Body of pancreas (tissue), 4 donors: ENCODE results near the gene NIPAL3.

ENCODE experiments used
- POLR2A ChIP-seq, 3 donors: fragments of 450-650 bp; IDR thresholded peaks; one replicate each; pipeline ENCODE4 v1.6.1; 2016; ENCODE audit warnings: antibody characterized with exemption in 3 of 3, mild to moderate bottlenecking in 2 of 3
- TF ChIP-seq, protein P1 (sequence below), 7 experiments: fragments of 450-650 bp in 4 of 7; fragments of 200-600 bp in 3 of 7; sonication (generic) in 3 of 7; IDR thresholded peaks; one replicate each; pipeline ENCODE4 v1.5.1; 2016 to 2019; ENCODE audit warnings: antibody characterized with exemption in 7 of 7

DNA sequence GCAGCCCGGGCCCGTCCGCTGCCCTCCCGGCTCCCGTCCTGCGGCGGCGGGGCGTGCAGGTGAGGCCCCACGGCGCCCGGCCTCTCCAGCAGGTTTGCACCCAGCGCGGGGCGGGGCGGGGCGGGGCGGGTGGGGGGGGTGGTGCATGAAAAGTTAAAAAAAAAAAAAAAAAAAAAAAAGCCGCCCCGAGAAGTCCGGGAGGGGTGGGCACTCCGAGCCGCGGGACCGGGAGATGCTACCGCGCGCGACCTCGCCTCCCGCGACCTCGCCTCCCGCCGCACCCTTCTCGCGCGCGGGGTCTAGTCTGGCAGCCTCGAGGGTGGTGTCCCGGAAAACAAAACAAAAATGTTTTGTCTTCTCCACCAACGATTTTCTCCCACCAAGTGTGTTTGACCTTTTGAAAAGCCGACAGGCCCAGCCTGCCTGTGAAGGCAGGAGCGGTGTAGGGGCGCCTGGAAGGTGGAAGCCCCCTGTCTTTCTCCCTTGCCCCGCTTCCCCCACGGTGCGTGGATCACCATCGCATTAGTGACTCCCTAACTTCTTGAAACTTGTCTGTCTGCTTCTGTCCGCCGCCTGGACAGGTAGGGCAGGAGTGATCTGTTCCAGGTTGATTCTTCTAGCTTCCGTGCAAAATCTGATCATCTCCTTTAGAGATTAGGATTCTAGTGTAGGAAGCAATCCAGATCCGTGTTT, 87.6 kb downstream of the NIPAL3 start:
- TF ChIP-seq, protein P1, sequence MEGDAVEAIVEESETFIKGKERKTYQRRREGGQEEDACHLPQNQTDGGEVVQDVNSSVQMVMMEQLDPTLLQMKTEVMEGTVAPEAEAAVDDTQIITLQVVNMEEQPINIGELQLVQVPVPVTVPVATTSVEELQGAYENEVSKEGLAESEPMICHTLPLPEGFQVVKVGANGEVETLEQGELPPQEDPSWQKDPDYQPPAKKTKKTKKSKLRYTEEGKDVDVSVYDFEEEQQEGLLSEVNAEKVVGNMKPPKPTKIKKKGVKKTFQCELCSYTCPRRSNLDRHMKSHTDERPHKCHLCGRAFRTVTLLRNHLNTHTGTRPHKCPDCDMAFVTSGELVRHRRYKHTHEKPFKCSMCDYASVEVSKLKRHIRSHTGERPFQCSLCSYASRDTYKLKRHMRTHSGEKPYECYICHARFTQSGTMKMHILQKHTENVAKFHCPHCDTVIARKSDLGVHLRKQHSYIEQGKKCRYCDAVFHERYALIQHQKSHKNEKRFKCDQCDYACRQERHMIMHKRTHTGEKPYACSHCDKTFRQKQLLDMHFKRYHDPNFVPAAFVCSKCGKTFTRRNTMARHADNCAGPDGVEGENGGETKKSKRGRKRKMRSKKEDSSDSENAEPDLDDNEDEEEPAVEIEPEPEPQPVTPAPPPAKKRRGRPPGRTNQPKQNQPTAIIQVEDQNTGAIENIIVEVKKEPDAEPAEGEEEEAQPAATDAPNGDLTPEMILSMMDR (IDR thresholded peaks at IDR 0.05): no peak
- TF ChIP-seq POLR2A (IDR thresholded peaks at IDR 0.05): no peak
